B cell (primary cell): ENCODE results near the gene STAMBP. TPM values are rescaled to one million over a fixed set of nuclear protein-coding genes. Genes with fewer than 3 reads are reported as not detected.

ENCODE experiments used
- ATAC-seq: fragments of 200-7000 bp; cut with Tn5 transposase; one replicate; pipeline ENCODE4 v1.10.0; 2021; ENCODE audit warnings: low read depth, mild to moderate bottlenecking, moderate number of reproducible peaks, moderate library complexity
- CTCF ChIA-PET: fragments of 350-600 bp; sonication (Branson Sonifier 250); formaldehyde crosslinking; loops from one replicate; lab custom pipeline; 2021; ENCODE audit warnings: antibody characterized with exemption, inconsistent platforms; lab: Charles Lee
- POLR2A ChIA-PET: fragments of 350-600 bp; sonication (Branson Sonifier 250); formaldehyde crosslinking; loops from one replicate; lab custom pipeline; 2021; ENCODE audit warnings: antibody characterized with exemption; lab: Charles Lee
- DNase-seq: peaks from one replicate; pipeline ENCODE4 v3.0.0; 2013
- H2AFZ ChIP-seq: 2 replicates; pipeline ENCODE4 v1.6.1; 2012; ENCODE audit warnings: mild to moderate bottlenecking, low read depth, low read length; ENCODE audit not compliant: insufficient read depth, poor library complexity, severe bottlenecking
- H3K27ac ChIP-seq, 2 donors: 1 replicate in 1 of 2; 2 replicates in 1 of 2; pipeline ENCODE4 v1.5.1; 2012 to 2013; ENCODE audit warnings: low read length in 2 of 2, mild to moderate bottlenecking in 2 of 2, moderate library complexity in 1 of 2
- H3K27me3 ChIP-seq, 4 experiments: fragments of 200-600 bp in 1 of 4; sonication (generic) in 1 of 4; replicated peaks in 1 of 4; 1 replicate in 2 of 4; 2 replicates in 2 of 4; pipeline versions ENCODE4 v1.6.1 to v1.7.0; 2013 to 2016; ENCODE audit warnings: low read length in 3 of 4, mild to moderate bottlenecking in 2 of 4, mixed read lengths in 1 of 4, moderate library complexity in 1 of 4; ENCODE audit not compliant: insufficient read depth in 4 of 4, control insufficient read depth in 3 of 4; ENCODE audit errors: control extremely low read depth in 1 of 4
- H3K36me3 ChIP-seq, 2 experiments: replicated peaks in 1 of 2; 1 replicate in 1 of 2; 2 replicates in 1 of 2; pipeline versions ENCODE4 v1.6.1 to v1.7.1; 2013; ENCODE audit warnings: low read length in 1 of 2; ENCODE audit not compliant: insufficient read depth in 2 of 2, control insufficient read depth in 1 of 2; ENCODE audit errors: control extremely low read depth in 1 of 2, extremely low read depth in 1 of 2
- H3K4me1 ChIP-seq, 2 donors: fragments of 200-600 bp in 1 of 2; sonication (generic) in 1 of 2; 1 replicate in 1 of 2; 2 replicates in 1 of 2; pipeline versions ENCODE4 v1.5.1 to v1.6.1; 2013 to 2017; ENCODE audit warnings: low read length in 2 of 2; ENCODE audit not compliant: control insufficient read depth in 2 of 2, insufficient read depth in 2 of 2
- H3K4me2 ChIP-seq: replicated peaks from 2 replicates; pipeline ENCODE3; 2012; ENCODE audit warnings: mild to moderate bottlenecking, low read depth, low read length; ENCODE audit not compliant: poor library complexity, severe bottlenecking
- H3K4me3 ChIP-seq, 5 experiments: fragments of 200-600 bp in 1 of 5; sonication (generic) in 1 of 5; 1 replicate in 3 of 5; 2 replicates in 2 of 5; pipeline versions ENCODE4 v1.5.1 to v1.7.0; 2011 to 2016; ENCODE audit warnings: low read length in 4 of 5, mild to moderate bottlenecking in 4 of 5, low read depth in 2 of 5, control low read depth in 1 of 5, moderate library complexity in 1 of 5; ENCODE audit not compliant: insufficient read depth in 1 of 5; ENCODE audit errors: control extremely low read depth in 1 of 5, extremely low read depth in 1 of 5
- H3K79me2 ChIP-seq: fragments of 200-600 bp; sonication (generic); one replicate; pipeline ENCODE4 v1.6.0; 2016; ENCODE audit warnings: low read length; ENCODE audit not compliant: control insufficient read depth, insufficient read depth
- H3K9ac ChIP-seq: fragments of 200-600 bp; sonication (generic); 2 replicates; pipeline ENCODE4 v1.6.1; 2017; ENCODE audit warnings: mild to moderate bottlenecking, low read length, moderate library complexity
- H3K9me3 ChIP-seq, 3 donors: one replicate each; pipeline versions ENCODE4 v1.6.1 to v1.7.1; 2013; ENCODE audit warnings: low read length in 2 of 3; ENCODE audit not compliant: control insufficient read depth in 2 of 3, insufficient read depth in 1 of 3; ENCODE audit errors: control extremely low read depth in 1 of 3
- H4K20me1 ChIP-seq: 2 replicates; pipeline ENCODE4 v1.6.0; 2012; ENCODE audit warnings: mild to moderate bottlenecking, low read length; ENCODE audit not compliant: insufficient read depth, control insufficient read depth, poor library complexity, severe bottlenecking
- H3K27ac Mint-ChIP-seq: one replicate; pipeline ENCODE4 v1.8.0; 2021; ENCODE audit warnings: mixed read lengths
- H3K27me3 Mint-ChIP-seq: one replicate; pipeline ENCODE4 v1.8.0; 2021; ENCODE audit warnings: mixed read lengths
- H3K4me1 Mint-ChIP-seq: one replicate; pipeline ENCODE4 v1.8.0; 2021; ENCODE audit warnings: mixed read lengths
- H3K4me3 Mint-ChIP-seq: one replicate; pipeline ENCODE4 v1.8.0; 2021; ENCODE audit warnings: mixed read lengths
- H3K9me3 Mint-ChIP-seq: one replicate; pipeline ENCODE4 v1.8.0; 2022; ENCODE audit warnings: mixed read lengths; ENCODE audit not compliant: insufficient read depth
- EZH2 ChIP-seq: IDR thresholded peaks from 2 replicates; pipeline ENCODE4 v1.6.1; 2012; ENCODE audit warnings: borderline replicate concordance, low read depth, mild to moderate bottlenecking, moderate library complexity, low read length; ENCODE audit not compliant: insufficient read depth, poor library complexity, severe bottlenecking
- WGBS: methylation state at CpG from one replicate; pipeline ENCODE4 v1.1.5; 2013; ENCODE audit warnings: missing lambda C conversion rate; ENCODE audit not compliant: insufficient coverage; 5-methylcytosine and 5-hydroxymethylcytosine counted together
- intact Hi-C: fragments of 100-400 bp; cut with micrococcal nuclease; formaldehyde crosslinking; loops from one replicate; pipeline ENCODE4 v1.10.0; 2022
- polyA plus RNA-seq: library from polyadenylated mRNA; depleted of rRNA; stranded (reverse); fragments of >200 nt; gene quantifications from 2 replicates; pipeline ENCODE4 v1.2.3, GENCODE V29; 2012
- total RNA-seq, 2 donors: library from RNA; stranded (reverse); fragments of 120-200 nt in 1 of 2; gene quantifications; 1 replicate in 1 of 2; 2 replicates in 1 of 2; pipeline versions ENCODE4 v1.2.3 to v1.2.4, GENCODE V29; 2013 to 2022
- TF ChIP-seq, protein P1 (sequence below): fragments of 200-600 bp; IDR thresholded peaks from one replicate; pipeline ENCODE4 v1.8.0; 2022; ENCODE audit warnings: antibody characterized with exemption, mild to moderate bottlenecking

The STAMBP gene
- total and polyA plus RNA-seq, 2 donors (not counting 1 experiment from before 2014, with no cell fraction given), result 21.8 to 32.5 TPM

GRCh38 chr2:73920577-73921545 is 92.1 kb downstream of the STAMBP start:
- Mint-ChIP-seq H3K27me3 (no peaks in the 10 kb centered on the region), H3K4me1 (peaks cover 15% of the 10 kb centered on the region), H3K4me3 (no peak overlapping the region), H3K9me3 (no peaks in the 10 kb centered on the region), H3K27ac (peak overlapping the region; percentile 32)
- ATAC-seq (peak; percentile 47), DNase-seq (peak; percentile 52)
- H3K4me1 ChIP-seq, result peaks cover 2 to 11% of the 10 kb centered on the region in 2 donors
- no peak overlapping the region for H3K27ac ChIP-seq
- WGBS, result 71% methylated on average over 8 of the region's 12 CpGs
- no peak overlapping the region for H2AFZ ChIP-seq
- no peaks in the 10 kb centered on the region for H3K36me3 ChIP-seq
- TF ChIP-seq EZH2, result no peak
- TF ChIP-seq, protein P1, sequence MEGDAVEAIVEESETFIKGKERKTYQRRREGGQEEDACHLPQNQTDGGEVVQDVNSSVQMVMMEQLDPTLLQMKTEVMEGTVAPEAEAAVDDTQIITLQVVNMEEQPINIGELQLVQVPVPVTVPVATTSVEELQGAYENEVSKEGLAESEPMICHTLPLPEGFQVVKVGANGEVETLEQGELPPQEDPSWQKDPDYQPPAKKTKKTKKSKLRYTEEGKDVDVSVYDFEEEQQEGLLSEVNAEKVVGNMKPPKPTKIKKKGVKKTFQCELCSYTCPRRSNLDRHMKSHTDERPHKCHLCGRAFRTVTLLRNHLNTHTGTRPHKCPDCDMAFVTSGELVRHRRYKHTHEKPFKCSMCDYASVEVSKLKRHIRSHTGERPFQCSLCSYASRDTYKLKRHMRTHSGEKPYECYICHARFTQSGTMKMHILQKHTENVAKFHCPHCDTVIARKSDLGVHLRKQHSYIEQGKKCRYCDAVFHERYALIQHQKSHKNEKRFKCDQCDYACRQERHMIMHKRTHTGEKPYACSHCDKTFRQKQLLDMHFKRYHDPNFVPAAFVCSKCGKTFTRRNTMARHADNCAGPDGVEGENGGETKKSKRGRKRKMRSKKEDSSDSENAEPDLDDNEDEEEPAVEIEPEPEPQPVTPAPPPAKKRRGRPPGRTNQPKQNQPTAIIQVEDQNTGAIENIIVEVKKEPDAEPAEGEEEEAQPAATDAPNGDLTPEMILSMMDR, result no peak
- no peaks in the 10 kb centered on the region for H3K27me3 ChIP-seq
- no peak overlapping the region for H3K4me3 ChIP-seq
- H3K79me2 ChIP-seq, result peaks cover 3% of the 10 kb centered on the region
- intact Hi-C loops, result no loop called here
- CTCF ChIA-PET, result interaction anchor here (0.6 to 1.1 kb wide), 4 partner anchors 10 to 186 kb away, joined by 3 to 4 read pairs (median 3); no protein-coding TSS in a partner anchor
- no peak overlapping the region for H3K9ac ChIP-seq
- POLR2A ChIA-PET, result no interaction called here
- H4K20me1 ChIP-seq, result no peaks in the 10 kb centered on the region
- peaks cover 0 to 5% (median 2%) of the 10 kb centered on the region in 3 donors for H3K9me3 ChIP-seq
- H3K4me2 ChIP-seq, result no peak overlapping the region

DNA sequence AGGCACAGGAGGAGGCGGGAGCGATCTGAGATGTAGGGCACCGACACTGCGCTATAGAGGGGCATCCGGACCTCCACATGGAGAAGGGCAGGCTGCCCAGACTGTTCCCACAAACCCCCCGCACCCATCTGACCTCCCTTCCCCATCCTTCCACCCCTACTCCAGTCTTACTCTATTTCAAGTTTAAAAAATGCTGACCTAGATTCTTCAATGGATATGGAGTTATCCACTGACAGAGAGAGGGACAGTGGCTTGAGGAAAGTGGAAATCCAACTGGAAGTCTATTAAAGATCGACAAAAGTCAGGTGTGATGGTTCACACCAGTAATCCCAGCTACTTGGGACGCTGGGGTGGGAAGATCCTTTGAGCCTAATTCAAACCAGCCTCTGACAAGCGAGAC is 92.8 kb downstream of the STAMBP start:
- no peaks in the 10 kb centered on the region for H3K27me3 ChIP-seq
- TF ChIP-seq, protein P1, result no peak
- TF ChIP-seq EZH2, result no peak
- H3K27ac Mint-ChIP-seq, result no peak overlapping the region
- no peak overlapping the region for H3K4me3 ChIP-seq
- no peaks in the 10 kb centered on the region for H3K9me3 Mint-ChIP-seq
- ATAC-seq (no peak), DNase-seq (no peak)
- H3K9ac ChIP-seq, result no peak overlapping the region
- WGBS, result 96% methylated on average over 6 of the region's 9 CpGs
- no peak overlapping the region for H3K27ac ChIP-seq
- H3K4me1 ChIP-seq, result peaks cover 6 to 15% of the 10 kb centered on the region in 2 donors
- no peaks in the 10 kb centered on the region for H3K36me3 ChIP-seq
- H3K79me2 ChIP-seq, result peaks cover 7% of the 10 kb centered on the region
- intact Hi-C loops, result no loop called here
- H3K27me3 Mint-ChIP-seq, result no peaks in the 10 kb centered on the region
- no peak overlapping the region for H2AFZ ChIP-seq
- CTCF ChIA-PET, result interaction anchor here (0.6 to 1.1 kb wide), 3 partner anchors 11 to 185 kb away, joined by 3 to 4 read pairs (median 3); no protein-coding TSS in a partner anchor
- H3K4me3 Mint-ChIP-seq, result no peak overlapping the region
- POLR2A ChIA-PET, result no interaction called here
- H3K4me2 ChIP-seq, result no peak overlapping the region
- peaks cover 21% of the 10 kb centered on the region for H3K4me1 Mint-ChIP-seq
- H4K20me1 ChIP-seq, result no peaks in the 10 kb centered on the region
- H3K9me3 ChIP-seq, result peaks cover 0 to 8% (median 2%) of the 10 kb centered on the region in 3 donors
